NCI-H748 (cell line): ENCODE measurements around the gene KRT74.

Experiments used
- DNase-seq: peaks from one replicate; lab custom pipeline; 2025; ENCODE audit not compliant: unreplicated experiment; lab: John Stamatoyannopoulos, UW

Gene KRT74

GRCh38 chr12:52575948-52576347 is 2.3 kb upstream of the KRT74 start:
- DNase-seq: no peak

DNA sequence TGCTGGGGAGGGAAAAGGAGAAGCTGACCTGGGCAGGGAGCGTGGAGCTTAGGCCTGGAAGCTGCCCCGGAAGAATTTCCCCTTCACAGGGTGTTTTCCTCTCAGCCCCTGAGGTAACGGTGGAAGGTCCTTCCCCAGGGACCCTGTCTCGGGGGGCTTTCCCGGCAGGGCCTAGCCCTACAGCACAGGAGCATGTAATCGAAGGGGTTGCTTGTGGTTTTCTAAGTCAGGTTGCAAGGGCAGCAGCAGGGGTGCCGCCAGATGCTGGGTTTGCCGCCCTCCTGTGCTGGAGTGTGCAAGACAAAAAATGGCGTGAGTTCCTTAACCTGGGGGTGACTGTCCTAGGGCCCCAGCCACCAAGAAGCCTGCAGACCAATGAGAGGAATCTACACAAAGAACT is 1.6 kb upstream of the KRT74 start:
- no peak for DNase-seq

- no peak for DNase-seq
These were observed 337 bp downstream of the KRT74 start for GRCh38 chr12:52573306-52573705.

GRCh38 chr12:52570511-52570910 is 3.1 kb downstream of the KRT74 start:
- DNase-seq: no peak

DNA sequence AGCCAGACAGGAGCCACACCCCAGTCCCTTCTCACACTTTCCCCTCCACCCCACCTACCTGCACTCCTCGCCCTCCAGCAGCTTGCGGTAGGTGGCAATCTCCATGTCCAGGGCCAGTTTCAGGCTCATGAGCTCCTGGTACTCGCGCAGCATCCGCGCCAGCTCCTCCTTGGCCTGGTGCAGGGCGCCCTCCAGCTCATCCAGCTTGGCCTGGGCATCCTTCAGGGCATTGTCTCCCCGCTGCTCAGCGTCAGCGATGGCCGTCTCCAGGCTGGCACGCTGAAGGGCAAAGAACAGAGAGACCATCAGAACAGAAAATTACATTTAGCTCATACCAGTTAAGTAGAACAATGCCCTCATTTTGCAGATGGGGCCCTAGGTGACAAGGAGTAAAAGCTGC is 5.5 kb downstream of the KRT74 start:
- no peak for DNase-seq

- no peak for DNase-seq
These were observed 6.8 kb downstream of the KRT74 start for GRCh38 chr12:52566847-52567291.

- DNase-seq: no peak
These were observed 9.1 kb downstream of the KRT74 start for GRCh38 chr12:52564582-52564981.

- DNase-seq: no peak
These were observed 11.7 kb downstream of the KRT74 start for GRCh38 chr12:52561880-52562449.

- DNase-seq: no peak
These were observed 13.7 kb downstream of the KRT74 start for GRCh38 chr12:52559979-52560378.

- DNase-seq: peak; percentile 28
These were observed 14.7 kb downstream of the KRT74 start for GRCh38 chr12:52558781-52559445.

DNA sequence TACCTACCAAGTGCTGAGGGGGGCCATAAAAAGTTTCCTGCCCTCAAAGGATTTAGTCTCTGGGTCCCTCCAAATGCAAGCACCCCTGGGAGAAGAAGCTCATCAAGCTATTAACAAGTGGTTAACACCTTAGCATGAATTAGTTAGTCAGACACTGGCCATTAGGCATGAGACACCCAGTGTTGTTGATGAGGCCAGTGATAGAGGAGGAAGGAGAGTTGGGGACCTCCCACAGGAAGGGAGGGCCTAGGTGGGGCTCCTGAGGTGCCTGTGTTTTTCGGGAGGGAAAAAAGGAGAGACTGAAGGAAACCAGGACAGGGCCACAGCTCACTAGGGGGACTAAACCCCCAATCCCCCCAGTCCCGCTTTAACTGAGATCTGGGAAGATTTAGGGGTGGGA is 16.2 kb downstream of the KRT74 start:
- DNase-seq: no peak

GRCh38 chr12:52555577-52555976 is 18.1 kb downstream of the KRT74 start:
- DNase-seq: no peak

GRCh38 chr12:52552681-52553195 is 20.9 kb downstream of the KRT74 start, which contains the start of gene KRT71:
KRT71 (minus strand) TSS chr12:52553145; CDS start chr12:52553077, 68 bp downstream.
- no peak for DNase-seq

DNA sequence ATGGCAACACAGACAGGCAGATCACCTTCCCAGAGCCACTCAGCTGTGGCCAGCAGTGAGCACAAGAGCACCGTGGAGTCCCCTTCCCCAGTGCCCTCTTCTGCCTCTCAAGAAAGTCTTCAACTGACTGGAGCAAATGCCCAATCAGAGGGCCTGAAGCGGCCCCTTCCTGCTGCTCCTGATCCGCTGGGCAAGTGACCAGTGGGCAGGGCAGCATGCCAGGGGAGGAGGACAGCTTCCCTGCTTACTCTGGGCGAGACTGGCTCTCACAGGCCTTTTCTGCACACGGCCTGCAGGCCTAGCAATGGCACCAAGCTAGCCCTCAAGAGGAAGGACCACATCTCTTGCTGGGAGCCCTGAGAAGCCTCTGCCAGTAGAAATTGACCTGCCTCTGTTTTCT is 21.6 kb downstream of the KRT74 start:
- DNase-seq: no peak

DNA sequence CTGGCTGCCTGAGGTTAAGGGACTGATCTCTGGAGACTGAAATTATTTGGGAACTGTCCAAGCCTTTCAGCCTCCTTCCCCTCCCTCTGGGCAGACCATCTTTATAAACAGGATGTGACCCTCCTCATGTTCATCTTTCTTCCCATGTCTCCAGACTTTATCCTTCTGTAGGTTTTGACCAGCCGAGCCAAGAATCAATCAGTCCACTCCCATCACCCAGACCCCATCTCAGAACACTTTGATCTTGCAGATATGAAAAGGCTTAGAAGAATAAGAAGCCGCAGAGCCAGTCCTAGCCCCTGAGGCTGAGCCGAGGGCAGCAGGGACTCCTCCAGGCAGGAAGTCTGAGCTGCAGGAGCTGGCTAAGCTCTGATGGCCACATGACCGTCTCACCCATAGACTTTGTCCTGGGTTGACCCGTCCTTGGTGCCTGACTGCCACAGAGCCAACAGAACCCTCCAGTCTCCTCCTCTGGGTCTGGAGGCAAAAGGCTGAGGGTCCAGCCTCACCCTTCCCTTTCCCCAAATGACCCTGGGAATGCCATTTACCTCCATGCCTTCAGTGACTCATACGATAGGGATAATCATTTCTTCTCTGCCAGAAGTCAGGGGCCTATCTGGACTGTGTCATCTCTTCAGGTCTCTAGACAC is 22.3 kb downstream of the KRT74 start:
- no peak for DNase-seq

DNA sequence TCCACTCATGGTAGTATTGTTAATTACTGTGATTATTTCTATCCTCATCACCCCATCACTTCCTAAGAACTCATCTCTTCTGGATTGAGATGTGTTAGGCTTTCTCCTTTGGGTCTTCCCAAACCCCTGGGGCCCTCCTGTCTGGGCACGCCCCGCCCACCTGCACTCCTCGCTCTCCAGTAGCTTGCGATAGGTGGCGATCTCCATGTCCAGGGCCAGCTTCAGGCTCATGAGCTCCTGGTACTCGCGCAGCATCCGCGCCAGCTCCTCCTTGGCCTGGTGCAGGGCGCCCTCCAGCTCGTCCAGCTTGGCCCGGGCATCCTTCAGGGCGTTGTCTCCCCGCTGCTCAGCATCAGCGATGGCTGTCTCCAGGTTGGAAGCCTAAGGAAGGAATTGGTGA is 27.5 kb downstream of the KRT74 start:
- DNase-seq: no peak

DNA sequence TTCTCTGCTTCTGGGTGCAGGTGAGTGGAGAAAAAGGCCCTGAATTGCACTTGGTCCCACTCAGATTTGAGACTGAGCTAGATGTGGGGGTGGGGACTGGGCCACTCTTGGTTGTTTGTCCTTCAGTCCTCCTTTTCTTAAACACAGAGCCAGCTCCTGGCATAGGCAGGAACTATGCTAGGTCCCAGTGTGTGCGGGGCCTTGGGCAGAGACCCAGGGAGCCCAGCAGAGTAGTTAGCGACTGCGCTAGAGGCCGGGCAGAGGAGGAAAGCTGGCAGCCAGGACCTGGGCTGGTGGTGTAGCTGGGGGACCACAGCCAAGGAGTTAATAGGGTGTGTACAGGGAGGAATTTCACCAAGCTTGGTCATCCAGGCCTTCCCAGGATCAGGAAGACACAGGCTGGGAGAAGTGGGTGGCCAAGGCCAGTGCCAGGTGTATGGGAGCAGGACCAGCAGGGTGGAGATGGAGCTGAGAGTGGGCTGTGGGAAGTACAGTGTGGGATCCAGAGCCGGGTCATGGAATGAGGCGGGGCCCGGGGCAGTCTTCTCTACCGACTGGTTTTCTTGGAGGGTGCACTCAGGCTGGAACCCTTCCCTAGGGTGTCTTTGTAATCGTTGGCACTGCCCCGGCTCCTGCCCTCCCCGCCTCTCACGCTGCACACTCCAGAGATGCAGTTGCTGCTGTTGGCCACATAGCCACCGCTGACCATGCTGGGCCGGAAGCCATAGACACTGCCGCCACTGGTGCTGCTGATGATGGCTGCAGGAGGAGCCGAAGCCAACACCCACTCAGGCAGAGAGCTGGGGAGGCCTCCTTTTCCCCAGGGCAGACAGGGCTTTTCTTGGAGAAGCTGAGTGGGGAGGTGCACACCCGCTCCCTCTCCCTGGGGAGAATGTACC is 29.4 kb downstream of the KRT74 start:
- DNase-seq: no peak

GRCh38 chr12:52542785-52543318 is 30.8 kb downstream of the KRT74 start:
- no peak for DNase-seq

DNA sequence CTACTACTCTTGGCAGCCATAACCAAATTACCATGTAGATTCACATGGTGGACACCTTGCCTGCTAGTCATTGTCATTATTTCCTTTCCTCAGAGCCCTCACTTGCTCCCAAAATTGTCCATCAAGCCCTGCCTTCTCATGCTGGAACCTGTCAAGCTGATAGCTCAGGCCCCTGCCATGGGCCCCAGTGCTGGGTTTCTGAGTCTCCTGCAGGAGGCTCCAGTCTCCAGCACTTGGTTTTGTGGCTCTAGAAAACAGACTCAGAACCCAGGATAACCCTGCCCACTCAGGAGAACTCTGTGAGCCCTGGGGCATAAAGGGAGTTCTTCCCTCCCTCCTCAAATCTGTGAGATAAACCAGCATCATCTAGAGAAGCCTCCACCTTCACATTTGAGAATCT is 31.5 kb downstream of the KRT74 start:
- DNase-seq: no peak

- DNase-seq: no peak
These were observed 31.9 kb downstream of the KRT74 start for GRCh38 chr12:52541709-52542108.

GRCh38 chr12:52540531-52540930 is 33.1 kb downstream of the KRT74 start:
- DNase-seq: no peak
